Stimulated activated memory B cell treated with anti-CD40 and anti-IgM and Interleukin-4, amounts not matched to agents 10 μg/mL and 1 μg/mL and 100 μg/mL, for 72 hours (primary cell): ENCODE measurements around the gene RNASEH2B.

Experiments
- ATAC-seq: fragments of 150-1000 bp; cut with Tn5 transposase; 2 replicates; pipeline ENCODE4 v1.10.0; 2021
- H3K27ac Mint-ChIP-seq: one replicate; pipeline ENCODE4 v1.8.0; 2022; ENCODE audit warnings: mild to moderate bottlenecking, mixed read lengths
- H3K27me3 Mint-ChIP-seq: one replicate; pipeline ENCODE4 v1.8.0; 2022; ENCODE audit warnings: mixed read lengths
- H3K36me3 Mint-ChIP-seq: one replicate; pipeline ENCODE4 v1.8.0; 2022; ENCODE audit warnings: mixed read lengths
- H3K4me1 Mint-ChIP-seq: one replicate; pipeline ENCODE4 v1.8.0; 2022; ENCODE audit warnings: mixed read lengths
- H3K4me3 Mint-ChIP-seq: one replicate; pipeline ENCODE4 v1.8.0; 2022; ENCODE audit warnings: mild to moderate bottlenecking, moderate library complexity, mixed read lengths
- H3K9me3 Mint-ChIP-seq: one replicate; pipeline ENCODE4 v1.8.0; 2022; ENCODE audit warnings: mixed read lengths

The RNASEH2B gene

DNA sequence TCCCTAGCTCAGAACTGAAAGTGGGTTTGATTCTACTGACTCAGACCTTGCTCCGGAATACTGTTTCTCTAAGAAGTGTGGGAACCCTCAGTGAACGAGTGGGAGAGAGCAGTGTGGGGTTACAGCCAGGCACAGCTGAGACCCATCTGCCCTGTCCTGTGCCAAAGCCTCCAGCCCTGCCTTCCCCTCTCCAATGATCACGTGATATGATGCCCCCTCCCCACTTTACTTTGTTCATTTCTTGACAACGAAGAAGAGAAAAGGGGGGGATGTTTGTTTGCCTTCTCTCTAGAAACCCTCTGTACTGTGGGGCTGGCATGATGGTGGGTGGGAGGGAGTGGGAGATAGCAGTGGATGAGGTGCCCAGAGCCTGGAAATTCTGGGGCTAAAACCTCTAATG is 96.0 kb downstream of the RNASEH2B start:
- Mint-ChIP-seq H3K4me3 (no peak overlapping the region), H3K4me1 (no peaks in the 10 kb centered on the region), H3K9me3 (no peaks in the 10 kb centered on the region), H3K27ac (no peak overlapping the region), H3K27me3 (no peaks in the 10 kb centered on the region), H3K36me3 (no peaks in the 10 kb centered on the region)
- ATAC-seq: no peak
